Smooth muscle cell (in vitro differentiated cells): ENCODE data around the gene GPR142. TPM values are rescaled to one million over a fixed set of nuclear protein-coding genes. Genes with fewer than 3 reads are reported as not detected.
"Not testable (repeated sequence)": the region's sequence is repeated elsewhere in the genome, so short reads cannot be mapped to it uniquely, and the experiment has no call there.

Experiments used
- DNase-seq: peaks from one replicate; lab custom pipeline; 2025; ENCODE audit not compliant: unreplicated experiment; lab: John Stamatoyannopoulos, UW
- H2AFZ ChIP-seq: fragments of 200-600 bp; sonication (generic); 2 replicates; pipeline ENCODE4 v1.6.0; 2016; ENCODE audit warnings: antibody characterized with exemption, low read depth, mild to moderate bottlenecking
- H3F3A ChIP-seq: fragments of 200-600 bp; sonication (generic); 2 replicates; pipeline ENCODE4 v1.6.0; 2017; ENCODE audit warnings: antibody characterized with exemption, low read depth
- H3K27ac ChIP-seq: fragments of 200-600 bp; sonication (generic); 2 replicates; pipeline ENCODE4 v1.5.1; 2016; ENCODE audit warnings: low read depth, mild to moderate bottlenecking
- H3K27me3 ChIP-seq: fragments of 200-600 bp; sonication (generic); 2 replicates; pipeline ENCODE4 v1.6.1; 2016; ENCODE audit warnings: low read depth, mild to moderate bottlenecking
- H3K36me3 ChIP-seq: fragments of 200-600 bp; sonication (generic); 2 replicates; pipeline ENCODE4 v1.5.1; 2016; ENCODE audit warnings: low read depth
- H3K4me1 ChIP-seq: fragments of 200-600 bp; sonication (generic); 2 replicates; pipeline ENCODE4 v1.5.1; 2016; ENCODE audit warnings: low read depth
- H3K4me2 ChIP-seq: fragments of 200-600 bp; sonication (generic); 2 replicates; pipeline ENCODE4 v1.6.0; 2016; ENCODE audit warnings: mild to moderate bottlenecking
- H3K4me3 ChIP-seq: fragments of 200-600 bp; sonication (generic); 2 replicates; pipeline ENCODE4 v1.5.1; 2016; ENCODE audit warnings: mild to moderate bottlenecking
- H3K79me2 ChIP-seq: fragments of 200-600 bp; sonication (generic); 2 replicates; pipeline ENCODE4 v1.6.0; 2016; ENCODE audit warnings: low read depth, mild to moderate bottlenecking
- H3K9ac ChIP-seq: fragments of 200-600 bp; sonication (generic); 2 replicates; pipeline ENCODE4 v1.6.0; 2016; ENCODE audit warnings: low read depth
- H3K9me3 ChIP-seq: fragments of 200-600 bp; sonication (generic); replicated peaks from 2 replicates; pipeline ENCODE4 v1.5.1; 2016; ENCODE audit warnings: low read depth
- H4K20me1 ChIP-seq: fragments of 200-600 bp; sonication (generic); 2 replicates; pipeline ENCODE4 v1.6.0; 2016; ENCODE audit warnings: low read depth
- WGBS: methylation state at CpG from one replicate; pipeline ENCODE4 v1.1.7; 2016; ENCODE audit warnings: low lambda C conversion rate; 5-methylcytosine and 5-hydroxymethylcytosine counted together
- polyA plus RNA-seq: library from polyadenylated mRNA; unstranded; fragments of >200 nt; fragmentation: Nextera tagmentation; extraction: Ambion mirVana; gene quantifications from 2 replicates; pipeline ENCODE4 v1.2.1, GENCODE V29; 2016
- total RNA-seq: library from RNA; depleted of rRNA; stranded (reverse); fragments of >200 nt; gene quantifications from 2 replicates; pipeline ENCODE4 v1.2.3, GENCODE V29; 2014
- TF ChIP-seq, protein P1 (sequence below): fragments of 200-600 bp; sonication (generic); IDR thresholded peaks from 2 replicates; pipeline ENCODE4 v1.5.1; 2017; ENCODE audit warnings: borderline replicate concordance, mild to moderate bottlenecking, antibody characterized with exemption; ENCODE audit not compliant: insufficient read depth, poor library complexity, severe bottlenecking

The GPR142 gene
- total and polyA plus RNA-seq, 2 experiments from 2014 or later: not detected

DNA sequence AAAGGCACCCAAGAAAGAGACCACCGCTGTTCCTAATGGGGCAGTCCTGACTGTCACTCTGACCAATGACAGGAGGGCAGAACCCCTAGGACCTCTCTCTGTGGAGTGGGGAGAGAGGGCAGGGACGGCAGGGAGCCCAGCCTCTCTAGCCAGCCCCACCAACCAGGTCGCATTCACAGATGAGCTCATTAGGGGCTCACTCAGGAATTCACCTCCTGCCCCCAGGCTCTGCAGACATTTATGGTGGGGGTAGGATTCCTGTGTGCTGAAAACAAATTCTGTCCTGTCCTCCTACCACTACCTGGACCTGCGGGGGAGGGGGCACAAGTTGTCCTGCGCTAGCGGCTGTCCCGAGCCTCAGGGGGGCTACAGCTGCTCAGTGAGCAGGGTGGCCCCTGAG lies 36.9 kb downstream of the GPR142 start:
- WGBS: 50% methylated on average over 7 of the region's 7 CpGs

GRCh38 chr17:74404789-74405188 lies 37.5 kb downstream of the GPR142 start:
- H3K27ac ChIP-seq: no peak overlapping the region
- 77% methylated on average over 6 of the region's 6 CpGs for WGBS
- no peak overlapping the region for H3K4me2 ChIP-seq
- H4K20me1 ChIP-seq: no peaks in the 10 kb centered on the region
- no peaks in the 10 kb centered on the region for H3K4me1 ChIP-seq
- no peaks in the 10 kb centered on the region for H3K9me3 ChIP-seq
- H2AFZ ChIP-seq: no peak overlapping the region
- no peaks in the 10 kb centered on the region for H3K27me3 ChIP-seq
- no peak overlapping the region for H3K9ac ChIP-seq
- H3F3A ChIP-seq: no peaks in the 10 kb centered on the region
- H3K36me3 ChIP-seq: no peaks in the 10 kb centered on the region
- no peak overlapping the region for H3K4me3 ChIP-seq
- DNase-seq: no peak
- TF ChIP-seq, protein P1, sequence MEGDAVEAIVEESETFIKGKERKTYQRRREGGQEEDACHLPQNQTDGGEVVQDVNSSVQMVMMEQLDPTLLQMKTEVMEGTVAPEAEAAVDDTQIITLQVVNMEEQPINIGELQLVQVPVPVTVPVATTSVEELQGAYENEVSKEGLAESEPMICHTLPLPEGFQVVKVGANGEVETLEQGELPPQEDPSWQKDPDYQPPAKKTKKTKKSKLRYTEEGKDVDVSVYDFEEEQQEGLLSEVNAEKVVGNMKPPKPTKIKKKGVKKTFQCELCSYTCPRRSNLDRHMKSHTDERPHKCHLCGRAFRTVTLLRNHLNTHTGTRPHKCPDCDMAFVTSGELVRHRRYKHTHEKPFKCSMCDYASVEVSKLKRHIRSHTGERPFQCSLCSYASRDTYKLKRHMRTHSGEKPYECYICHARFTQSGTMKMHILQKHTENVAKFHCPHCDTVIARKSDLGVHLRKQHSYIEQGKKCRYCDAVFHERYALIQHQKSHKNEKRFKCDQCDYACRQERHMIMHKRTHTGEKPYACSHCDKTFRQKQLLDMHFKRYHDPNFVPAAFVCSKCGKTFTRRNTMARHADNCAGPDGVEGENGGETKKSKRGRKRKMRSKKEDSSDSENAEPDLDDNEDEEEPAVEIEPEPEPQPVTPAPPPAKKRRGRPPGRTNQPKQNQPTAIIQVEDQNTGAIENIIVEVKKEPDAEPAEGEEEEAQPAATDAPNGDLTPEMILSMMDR: no peak
- no peaks in the 10 kb centered on the region for H3K79me2 ChIP-seq

More for the DNA sequence above, 36.9 kb downstream of the GPR142 start:
- no peaks in the 10 kb centered on the region for H3K4me1 ChIP-seq
- no peak overlapping the region for H3K27ac ChIP-seq
- H3K36me3 ChIP-seq: no peaks in the 10 kb centered on the region
- H3K4me3 ChIP-seq: no peak overlapping the region
- no peak overlapping the region for H3K9ac ChIP-seq
- DNase-seq: no peak
- no peaks in the 10 kb centered on the region for H3K9me3 ChIP-seq
- H4K20me1 ChIP-seq: no peaks in the 10 kb centered on the region
- H3F3A ChIP-seq: no peaks in the 10 kb centered on the region
- TF ChIP-seq, protein P1: no peak
- no peak overlapping the region for H2AFZ ChIP-seq
- H3K27me3 ChIP-seq: no peaks in the 10 kb centered on the region
- no peak overlapping the region for H3K4me2 ChIP-seq
- no peaks in the 10 kb centered on the region for H3K79me2 ChIP-seq

GRCh38 chr17:74405311-74405710 lies 38.0 kb downstream of the GPR142 start:
- not testable (repeated sequence) for DNase-seq, H3K4me1 ChIP-seq
- 96% methylated on average over 5 of the region's 5 CpGs for WGBS

GRCh38 chr17:74407384-74407783 lies 40.1 kb downstream of the GPR142 start:
- H3K79me2 ChIP-seq: no peaks in the 10 kb centered on the region
- no peaks in the 10 kb centered on the region for H3K4me1 ChIP-seq
- H3F3A ChIP-seq: no peaks in the 10 kb centered on the region
- H2AFZ ChIP-seq: no peak overlapping the region
- TF ChIP-seq, protein P1: no peak
- WGBS: 64% methylated on average over 5 of the region's 5 CpGs
- H3K9me3 ChIP-seq: no peaks in the 10 kb centered on the region
- no peaks in the 10 kb centered on the region for H4K20me1 ChIP-seq
- H3K27me3 ChIP-seq: no peaks in the 10 kb centered on the region
- no peak overlapping the region for H3K4me2 ChIP-seq
- no peaks in the 10 kb centered on the region for H3K36me3 ChIP-seq
- H3K9ac ChIP-seq: no peak overlapping the region
- no peak overlapping the region for H3K27ac ChIP-seq
- no peak for DNase-seq
- no peak overlapping the region for H3K4me3 ChIP-seq

More at GRCh38 chr17:74405311-74405710, 38.0 kb downstream of the GPR142 start:
- H3K9ac ChIP-seq, H3K36me3 ChIP-seq, H3K27ac ChIP-seq, H3K4me3 ChIP-seq, H3K79me2 ChIP-seq, H3K4me2 ChIP-seq, H3F3A ChIP-seq, H3K9me3 ChIP-seq, H3K27me3 ChIP-seq, H2AFZ ChIP-seq, H4K20me1 ChIP-seq: not testable (repeated sequence)
